Hematopoietic multipotent progenitor cell treated with erythropoietin and hydrocortisone succinate and interleukin-3 and kit ligand, for 4 days (in vitro differentiated cells): ENCODE results near the gene FAM228A.
"Not testable (repeated sequence)": the region's sequence is repeated elsewhere in the genome, so short reads cannot be mapped to it uniquely, and the experiment has no call there.

Experiments used
- DNase-seq: peaks from one replicate; pipeline ENCODE4 v3.0.0-alpha.2; 2015

FAM228A gene

GRCh38 chr2:24191848-24192247, 17.0 kb downstream of the FAM228A start:
- DNase-seq = no peak

GRCh38 chr2:24197213-24197612, 22.4 kb downstream of the FAM228A start:
- DNase-seq = not testable (repeated sequence)

GRCh38 chr2:24199968-24200590, 25.2 kb downstream of the FAM228A start:
- no peak for DNase-seq

GRCh38 chr2:24200799-24201198, 25.9 kb downstream of the FAM228A start:
- DNase-seq = no peak

- DNase-seq = no peak
These were observed 28.4 kb downstream of the FAM228A start for GRCh38 chr2:24203029-24203786.

- no peak for DNase-seq
These were observed 28.9 kb downstream of the FAM228A start for GRCh38 chr2:24203787-24204150.

GRCh38 chr2:24204505-24204904, 29.7 kb downstream of the FAM228A start:
- no peak for DNase-seq

- DNase-seq = no peak
These were observed 30.3 kb downstream of the FAM228A start for GRCh38 chr2:24205131-24205530.

- no peak for DNase-seq
These were observed 31.4 kb downstream of the FAM228A start for GRCh38 chr2:24206242-24206641.

- no peak for DNase-seq
These were observed 31.9 kb downstream of the FAM228A start for GRCh38 chr2:24206714-24207113.

GRCh38 chr2:24207359-24207758, 32.5 kb downstream of the FAM228A start:
- no peak for DNase-seq

- no peak for DNase-seq
These were observed 33.6 kb downstream of the FAM228A start for GRCh38 chr2:24208490-24208889.

- no peak for DNase-seq
These were observed 34.7 kb downstream of the FAM228A start for GRCh38 chr2:24209389-24210105.

GRCh38 chr2:24210106-24210455, 35.2 kb downstream of the FAM228A start:
- no peak for DNase-seq

GRCh38 chr2:24210723-24211122, 35.9 kb downstream of the FAM228A start:
- no peak for DNase-seq

GRCh38 chr2:24211408-24211807, 36.6 kb downstream of the FAM228A start:
- DNase-seq = no peak

- DNase-seq = no peak
These were observed 40.0 kb downstream of the FAM228A start for GRCh38 chr2:24214880-24215279.

GRCh38 chr2:24220554-24221291, 45.9 kb downstream of the FAM228A start:
- no peak for DNase-seq

- no peak for DNase-seq
These were observed 46.6 kb downstream of the FAM228A start for GRCh38 chr2:24221343-24222050.

GRCh38 chr2:24222946-24223345, 48.1 kb downstream of the FAM228A start:
- no peak for DNase-seq

- DNase-seq = no peak
These were observed 50.8 kb downstream of the FAM228A start for GRCh38 chr2:24225499-24226242.

- DNase-seq = peak; percentile 57
These were observed 53.6 kb downstream of the FAM228A start for GRCh38 chr2:24228470-24228869.
